GM23338 (cell line): ENCODE data around the gene TFF2. TPM values are rescaled to one million over a fixed set of nuclear protein-coding genes. Genes with fewer than 3 reads are reported as not detected.

Source experiments
- ATAC-seq: fragments of 200-7000 bp; cut with Tn5 transposase; 3 replicates; pipeline ENCODE4 v1.9.1; 2020
- DNase-seq: peaks from one replicate; pipeline ENCODE4 v3.0.0-alpha.2; 2015; ENCODE audit warnings: low spot score
- H2AFZ ChIP-seq: fragments of 200-600 bp; sonication (generic); 2 replicates; pipeline ENCODE4 v1.8.0; 2016; ENCODE audit warnings: antibody characterized with exemption, mild to moderate bottlenecking, moderate library complexity
- H3F3A ChIP-seq: fragments of 200-600 bp; sonication (generic); replicated peaks from 2 replicates; pipeline ENCODE4 v1.8.0; 2017; ENCODE audit warnings: antibody characterized with exemption, mixed run types, low read depth
- H3K27ac ChIP-seq: fragments of 200-600 bp; sonication (generic); 2 replicates; pipeline ENCODE4 v1.6.1; 2016; ENCODE audit warnings: low read depth
- H3K27me3 ChIP-seq: fragments of 200-600 bp; sonication (generic); 2 replicates; pipeline ENCODE4 v1.8.0; 2016; ENCODE audit warnings: mild to moderate bottlenecking, mixed run types, moderate library complexity; ENCODE audit not compliant: insufficient read depth
- H3K36me3 ChIP-seq: fragments of 200-600 bp; sonication (generic); 2 replicates; pipeline ENCODE4 v1.8.0; 2016; ENCODE audit warnings: mild to moderate bottlenecking; ENCODE audit not compliant: insufficient read depth
- H3K4me1 ChIP-seq: fragments of 200-600 bp; sonication (generic); 2 replicates; pipeline ENCODE4 v1.8.0; 2016; ENCODE audit warnings: mild to moderate bottlenecking, moderate library complexity; ENCODE audit not compliant: insufficient read depth
- H3K4me2 ChIP-seq: fragments of 200-600 bp; sonication (generic); 2 replicates; pipeline ENCODE4 v1.7.1; 2017; ENCODE audit warnings: mixed run types
- H3K4me3 ChIP-seq: fragments of 200-600 bp; sonication (generic); 2 replicates; pipeline ENCODE4 v1.6.1; 2016; ENCODE audit warnings: mixed run types
- H3K79me2 ChIP-seq: fragments of 200-600 bp; sonication (generic); replicated peaks from 2 replicates; pipeline ENCODE4 v1.8.0; 2017; ENCODE audit warnings: mild to moderate bottlenecking; ENCODE audit not compliant: insufficient read depth
- H3K9me2 ChIP-seq: fragments of 200-600 bp; sonication (generic); 2 replicates; pipeline ENCODE4 v1.8.0; 2017; ENCODE audit not compliant: insufficient read depth
- H4K20me1 ChIP-seq: fragments of 200-600 bp; sonication (generic); replicated peaks from 2 replicates; pipeline ENCODE4 v1.8.0; 2017; ENCODE audit warnings: mild to moderate bottlenecking; ENCODE audit not compliant: insufficient read depth
- H3K27ac Mint-ChIP-seq: 2 replicates; pipeline ENCODE4 v1.8.0; 2020; ENCODE audit warnings: inconsistent platforms, mild to moderate bottlenecking, moderate library complexity, mixed read lengths
- H3K27me3 Mint-ChIP-seq: 3 replicates; pipeline ENCODE4 v1.8.0; 2022; ENCODE audit warnings: low read depth, mild to moderate bottlenecking, moderate library complexity, mixed read lengths, inconsistent platforms; ENCODE audit not compliant: insufficient read depth, poor library complexity
- H3K36me3 Mint-ChIP-seq: 3 replicates; pipeline ENCODE4 v1.8.0; 2021; ENCODE audit warnings: low read depth, mild to moderate bottlenecking, inconsistent platforms, moderate library complexity, mixed read lengths
- H3K4me1 Mint-ChIP-seq: 3 replicates; pipeline ENCODE4 v1.8.0; 2020; ENCODE audit warnings: mild to moderate bottlenecking, inconsistent platforms, mixed read lengths
- H3K4me3 Mint-ChIP-seq: 3 replicates; pipeline ENCODE4 v1.8.0; 2021; ENCODE audit warnings: moderate library complexity, mild to moderate bottlenecking, inconsistent platforms, mixed read lengths
- H3K9me3 Mint-ChIP-seq: 3 replicates; pipeline ENCODE4 v1.8.0; 2020; ENCODE audit warnings: moderate library complexity, mild to moderate bottlenecking, inconsistent platforms, mixed read lengths
- CTCF ChIP-seq, 2 experiments: fragments of 200-600 bp in 1 of 2; sonication (generic) in 1 of 2; conservative IDR thresholded peaks; 2 replicates each; pipeline versions ENCODE4 v1.5.1 to v1.6.1; 2016 to 2017; ENCODE audit warnings: antibody characterized with exemption in 2 of 2, low read depth in 2 of 2, mild to moderate bottlenecking in 2 of 2, moderate library complexity in 1 of 2
- EZH2 ChIP-seq: fragments of 200-600 bp; sonication (generic); IDR thresholded peaks from one replicate; pipeline ENCODE4 v1.8.0; 2017; ENCODE audit warnings: antibody characterized with exemption, mild to moderate bottlenecking, low read depth; ENCODE audit not compliant: unreplicated experiment
- EZH2phosphoT487 ChIP-seq: fragments of 200-600 bp; sonication (generic); IDR thresholded peaks from one replicate; pipeline ENCODE4 v1.8.1; 2018; ENCODE audit warnings: antibody characterized with exemption; ENCODE audit not compliant: unreplicated experiment
- JUNB ChIP-seq: IDR thresholded peaks from one replicate; pipeline ENCODE4 v1.6.1; 2016; ENCODE audit warnings: antibody characterized with exemption; ENCODE audit not compliant: unreplicated experiment
- REST ChIP-seq: IDR thresholded peaks from one replicate; pipeline ENCODE4 v1.6.1; 2018; ENCODE audit warnings: antibody characterized with exemption; ENCODE audit not compliant: unreplicated experiment
- ZNF114 ChIP-seq: fragments of 250-450 bp; sonication (Bioruptor Pico); IDR thresholded peaks from 2 replicates; pipeline ENCODE4 v1.5.0; 2020; ENCODE audit warnings: mild to moderate bottlenecking, moderate library complexity
- ZNF331 ChIP-seq: fragments of 250-450 bp; sonication (Bioruptor Pico); IDR thresholded peaks from 2 replicates; pipeline ENCODE4 v1.5.0; 2020; ENCODE audit warnings: low read depth, mild to moderate bottlenecking, moderate library complexity
- ZNF462 ChIP-seq: fragments of 250-450 bp; sonication (Bioruptor Pico); IDR thresholded peaks from 2 replicates; pipeline ENCODE4 v1.5.0; 2020; ENCODE audit warnings: mild to moderate bottlenecking, moderate library complexity
- polyA plus RNA-seq: library from polyadenylated mRNA; unstranded; fragments of >200 nt; fragmentation: Nextera tagmentation; extraction: Ambion mirVana; gene quantifications from 2 replicates; pipeline ENCODE4 v1.2.1, GENCODE V29; 2016
- total RNA-seq: library from RNA; depleted of rRNA; stranded (reverse); fragments of >200 nt; shearing (Covaris generic); gene quantifications from 2 replicates; pipeline ENCODE4 v1.2.3, GENCODE V29; 2014

Gene TFF2
- total and polyA plus RNA-seq, 2 experiments from 2014 or later, result not detected

DNA sequence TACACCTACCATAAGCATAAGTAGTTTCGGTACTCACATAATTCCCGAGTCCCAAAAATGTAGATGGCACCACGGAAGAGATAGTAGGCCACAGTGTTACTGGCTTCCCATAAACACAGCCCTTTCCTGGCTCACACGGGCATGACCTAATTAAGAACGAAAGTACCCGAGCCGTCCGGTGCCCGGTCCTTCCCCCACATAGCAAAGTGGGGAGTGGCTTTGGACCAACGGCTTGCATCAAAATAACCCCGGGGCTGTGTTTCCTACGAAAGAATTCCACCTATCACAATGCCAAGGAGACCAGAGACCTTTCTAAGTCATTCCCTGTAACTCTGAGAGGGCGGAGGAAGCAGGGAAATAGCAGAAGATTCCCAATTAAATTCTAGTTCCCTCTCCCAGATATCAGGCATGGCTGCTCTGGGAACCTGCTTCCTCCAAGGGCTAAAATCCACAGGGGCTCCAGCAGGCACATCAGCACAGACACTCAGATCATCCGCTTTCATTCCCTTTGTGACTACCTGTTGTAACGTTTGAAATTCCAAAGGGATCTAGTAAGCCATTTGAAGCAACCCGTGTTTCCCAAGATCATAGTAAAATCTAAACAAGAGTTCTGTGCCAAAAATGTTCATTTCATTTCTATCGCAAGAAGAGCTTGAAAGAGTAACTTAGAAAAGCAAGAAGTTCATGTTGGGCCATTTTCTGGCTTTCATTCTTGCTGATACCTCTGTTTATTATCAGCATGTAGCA lies 45.3 kb upstream of the TFF2 start, which contains the start of gene TMPRSS3:
Gene TMPRSS3 (minus strand): TSS at position 148 of the 747 bp plus-strand sequence. CDS start 635 bp downstream, outside the sequence.
- Histone ChIP-seq H3K27ac (no peak within 1 kb of the TSS), H4K20me1 (no peaks in the 10 kb centered on the region), H3K4me2 (no peak within 1 kb of the TSS), H3K36me3 (no peaks in the 10 kb centered on the region), H2AFZ (no peak within 1 kb of the TSS), H3K79me2 (no peaks in the 10 kb centered on the region), H3K4me3 (no peak within 1 kb of the TSS), H3K4me1 (no peaks in the 10 kb centered on the region), H3K27me3 (no peaks in the 10 kb centered on the region), H3K9me2 (0 out of 2 replicates have a peak, but pooled peaks cover 3% of the 10 kb centered on the region), H3F3A (no peaks in the 10 kb centered on the region)
- peaks cover 3% of the 10 kb centered on the region; the same call in 1 of the 3 replicates for H3K4me1 Mint-ChIP-seq
- H3K27ac Mint-ChIP-seq, result no peak within 1 kb of the TSS
- H3K4me3 Mint-ChIP-seq, result no peak within 1 kb of the TSS
- peaks cover 5% of the 10 kb centered on the region for H3K27me3 Mint-ChIP-seq
- H3K36me3 Mint-ChIP-seq, result no peaks in the 10 kb centered on the region
- DNase-seq (no peak), ATAC-seq (no peak)
- no peaks in the 10 kb centered on the region; the same call in 2 of the 3 replicates for H3K9me3 Mint-ChIP-seq
- no peak for TF ChIP-seq ZNF114 (CRISPR knock-in tag)
- TF ChIP-seq ZNF462 (CRISPR knock-in tag), result no peak
- no peak for TF ChIP-seq ZNF331 (CRISPR knock-in tag)
- TF ChIP-seq EZH2, result no peak
- TF ChIP-seq CTCF (conservative IDR thresholded peaks at IDR 0.05; ENCODE audit: low read depth in 2 of 2), result no peak
- TF ChIP-seq REST, result no peak
- no peak for TF ChIP-seq EZH2phosphoT487
- TF ChIP-seq JUNB, result no peak
